Activated CD4-positive, alpha-beta T cell treated with anti-CD3 and anti-CD28 coated beads, Interleukin-2, amount 50 U/mL, for 24 hours (primary cell): ENCODE results near the gene RAD18.

ENCODE experiments used
- DNase-seq, 2 donors: peaks; one replicate each; pipeline ENCODE4 v3.0.0-alpha.2; 2020; ENCODE audit warnings: low read depth in 1 of 2, low spot score in 1 of 2

Gene RAD18

GRCh38 chr3:8963137-8963853 is at the start of gene RAD18:
TSS of gene RAD18 (minus strand) at chr3:8963472. CDS start at chr3:8963385, 87 bp downstream.
- peak; percentile 86 to 91 for DNase-seq

- DNase-seq, result no peak
Observed at GRCh38 chr3:9012521-9012920, 49.2 kb upstream of the RAD18 start.

- DNase-seq, result no peak
Observed at GRCh38 chr3:9009976-9010545, 46.8 kb upstream of the RAD18 start.

GRCh38 chr3:9008550-9009255 is 45.4 kb upstream of the RAD18 start:
- DNase-seq, result no peak

GRCh38 chr3:9007928-9008327 is 44.7 kb upstream of the RAD18 start:
- no peak for DNase-seq

- no peak for DNase-seq
Observed at GRCh38 chr3:9007213-9007612, 43.9 kb upstream of the RAD18 start.

- DNase-seq, result no peak
Observed at GRCh38 chr3:9000041-9000440, 36.8 kb upstream of the RAD18 start.

- DNase-seq, result no peak
Observed at GRCh38 chr3:8997151-8997550, 33.9 kb upstream of the RAD18 start.

GRCh38 chr3:8996681-8997121 is 33.4 kb upstream of the RAD18 start:
- DNase-seq, result no peak

GRCh38 chr3:8996216-8996615 is 32.9 kb upstream of the RAD18 start:
- DNase-seq, result no peak

GRCh38 chr3:8994226-8994625 is 31.0 kb upstream of the RAD18 start:
- no peak for DNase-seq

GRCh38 chr3:8993331-8993730 is 30.1 kb upstream of the RAD18 start:
- DNase-seq, result no peak

- DNase-seq, result no peak
Observed at GRCh38 chr3:8992854-8993253, 29.6 kb upstream of the RAD18 start.

- no peak for DNase-seq
Observed at GRCh38 chr3:8992199-8992598, 28.9 kb upstream of the RAD18 start.

- DNase-seq, result no peak
Observed at GRCh38 chr3:8990266-8991215, 27.3 kb upstream of the RAD18 start.

- no peak for DNase-seq
Observed at GRCh38 chr3:8988791-8989558, 25.7 kb upstream of the RAD18 start.

GRCh38 chr3:8988384-8988655 is 25.0 kb upstream of the RAD18 start:
- DNase-seq, result no peak

GRCh38 chr3:8987645-8988383 is 24.5 kb upstream of the RAD18 start:
- peak; percentile 28 to 58 for DNase-seq

GRCh38 chr3:8987226-8987625 is 24.0 kb upstream of the RAD18 start:
- no peak for DNase-seq

GRCh38 chr3:8986741-8987140 is 23.5 kb upstream of the RAD18 start:
- DNase-seq, result no peak
